ENCODE measurements around the gene ZSWIM5. TPM values are rescaled to one million over a fixed set of nuclear protein-coding genes. Genes with fewer than 3 reads are reported as not detected.

The ZSWIM5 gene
- polyA plus RNA-seq, 1 experiment: 0.15 TPM

- no peak for TF ChIP-seq CTCF (IDR thresholded peaks at IDR 0.05; ENCODE audit: insufficient read depth, low read depth, low read length)
- H3K27me3 ChIP-seq (ENCODE audit: control insufficient read depth, insufficient read depth, low read length): peaks cover 7% of the 10 kb centered on the region
- no peaks in the 10 kb centered on the region for H3K36me3 ChIP-seq (ENCODE audit: control insufficient read depth, insufficient read depth, low read length)
- ChIA-PET CTCF (interaction anchor here (0.6 kb wide), 1 partner anchor 69 kb away, joined by 3 read pairs; no protein-coding TSS in a partner anchor), POLR2A (no interaction called here)
- DNase-seq (ENCODE audit: low read depth): no peak
- H3K4me3 ChIP-seq (ENCODE audit: low read depth, low read length): no peak overlapping the region
Measured at GRCh38 chr1:45213892-45214291, 7.5 kb upstream of the ZSWIM5 start.

- ChIA-PET POLR2A (no interaction called here), CTCF (interaction anchor here (0.6 kb wide), 1 partner anchor 10 kb away, joined by 4 read pairs; no protein-coding TSS in a partner anchor)
- no peak for DNase-seq (ENCODE audit: low read depth)
- peaks cover 11% of the 10 kb centered on the region for H3K27me3 ChIP-seq (ENCODE audit: control insufficient read depth, insufficient read depth, low read length)
- H3K4me3 ChIP-seq (ENCODE audit: low read depth, low read length): no peak overlapping the region
- H3K36me3 ChIP-seq (ENCODE audit: control insufficient read depth, insufficient read depth, low read length): no peaks in the 10 kb centered on the region
- no peak for TF ChIP-seq CTCF (IDR thresholded peaks at IDR 0.05; ENCODE audit: insufficient read depth, low read depth, low read length)
Measured at GRCh38 chr1:45211076-45211475, 4.7 kb upstream of the ZSWIM5 start.

GRCh38 chr1:45206808-45207623 lies 611 bp upstream of the ZSWIM5 start:
- ChIA-PET CTCF (no interaction called here), POLR2A (no interaction called here)
- no peak for DNase-seq (ENCODE audit: low read depth)
- TF ChIP-seq CTCF (IDR thresholded peaks at IDR 0.05; ENCODE audit: insufficient read depth, low read depth, low read length): no peak
- peak overlapping the region; percentile 59 for H3K4me3 ChIP-seq (ENCODE audit: low read depth, low read length)
- H3K27me3 ChIP-seq (ENCODE audit: control insufficient read depth, insufficient read depth, low read length): peaks cover 15% of the 10 kb centered on the region
- no peaks in the 10 kb centered on the region for H3K36me3 ChIP-seq (ENCODE audit: control insufficient read depth, insufficient read depth, low read length)

- POLR2A ChIA-PET: no interaction called here
- H3K27me3 ChIP-seq (ENCODE audit: control insufficient read depth, insufficient read depth, low read length): peaks cover 16% of the 10 kb centered on the region
- CTCF ChIA-PET: no interaction called here
Measured at GRCh38 chr1:45205011-45205909, 1.1 kb downstream of the ZSWIM5 start.

More at GRCh38 chr1:45205011-45205909, 1.1 kb downstream of the ZSWIM5 start:
- Histone ChIP-seq H3K4me3 (ENCODE audit: low read depth, low read length) (peak overlapping the region; percentile 17; the same call in 1 of the 2 replicates), H3K36me3 (ENCODE audit: control insufficient read depth, insufficient read depth, low read length) (no peaks in the 10 kb centered on the region)
- no peak for DNase-seq (ENCODE audit: low read depth)
- TF ChIP-seq CTCF (IDR thresholded peaks at IDR 0.05; ENCODE audit: insufficient read depth, low read depth, low read length): no peak
